NCI-H187 treated with DMSO at 0.1 percent for 48 hours (cell line): ENCODE measurements around the gene BTBD10.

Experiments
- DNase-seq: peaks from one replicate; lab custom pipeline; 2025; lab: John Stamatoyannopoulos, UW

Gene BTBD10

DNA sequence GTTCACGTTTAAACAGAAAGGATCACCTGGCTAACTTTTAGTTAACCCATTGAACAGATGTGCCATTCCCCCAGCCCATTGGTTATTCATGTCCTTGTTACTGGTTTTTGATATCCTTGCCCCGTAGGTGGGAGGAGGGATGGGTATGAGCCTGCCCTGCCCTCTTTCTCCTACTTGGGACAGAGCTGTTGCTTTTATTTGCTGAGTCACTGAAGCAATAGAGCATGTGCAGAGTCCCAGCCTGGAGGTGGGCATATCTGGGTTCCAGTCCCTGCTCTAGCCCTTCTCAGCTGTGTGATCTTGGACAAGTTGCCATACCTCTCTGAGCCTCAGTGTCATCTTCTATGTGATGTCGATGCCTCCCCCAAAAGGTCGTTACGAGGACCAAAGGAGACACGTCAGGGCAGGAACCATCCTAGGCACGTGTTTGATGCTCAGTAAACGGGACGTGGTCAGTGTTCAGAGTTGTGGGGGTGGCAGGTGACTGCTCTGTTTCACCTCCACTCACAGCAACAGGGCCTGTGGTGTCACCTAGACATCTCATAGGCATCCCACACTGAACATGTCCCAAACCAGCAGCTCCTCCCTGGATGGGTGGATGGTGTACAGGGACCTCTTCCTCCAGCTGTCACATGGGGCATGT is 124.5 kb downstream of the BTBD10 start:
- no peak for DNase-seq

DNA sequence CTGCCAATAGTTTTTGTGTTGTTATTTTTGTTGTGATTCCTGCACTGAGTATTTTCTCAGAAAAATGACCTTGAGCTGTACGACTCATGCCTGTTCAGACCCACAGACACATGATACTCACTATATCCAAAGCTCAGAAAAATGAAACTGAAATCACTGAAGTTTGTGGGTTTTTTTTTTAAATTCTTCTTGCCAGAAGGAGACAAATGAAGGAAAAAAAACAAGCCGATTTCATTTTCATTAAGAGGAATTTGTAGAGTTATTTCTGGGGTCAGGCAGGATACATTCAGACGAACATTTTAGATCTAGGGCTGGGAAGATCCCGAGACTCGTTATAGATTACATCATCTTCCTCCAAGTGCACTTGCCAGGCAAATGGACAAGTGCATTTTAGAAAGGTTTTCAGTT is 125.0 kb downstream of the BTBD10 start:
- no peak for DNase-seq
